ENCODE measurements around the gene DCC.

The DCC gene

GRCh38 chr18:53033128-53033527 is 693.1 kb downstream of the DCC start:
- Mint-ChIP-seq H3K36me3 (ENCODE audit: low read depth) (no peaks in the 10 kb centered on the region), H3K9me3 (no peaks in the 10 kb centered on the region), H3K27me3 (ENCODE audit: low read depth, poor library complexity) (no peaks in the 10 kb centered on the region), H3K27ac (no peak overlapping the region), H3K4me1 (no peaks in the 10 kb centered on the region), H3K4me3 (no peak overlapping the region)
- TF ChIP-seq CTCF (IDR thresholded peaks at IDR 0.05), result no peak
- no peak for DNase-seq

- H3K36me3 Mint-ChIP-seq (ENCODE audit: low read depth), result no peaks in the 10 kb centered on the region
- no peaks in the 10 kb centered on the region for H3K4me1 Mint-ChIP-seq
- no peak overlapping the region for H3K4me3 Mint-ChIP-seq
- no peak overlapping the region for H3K27ac Mint-ChIP-seq
- H3K9me3 Mint-ChIP-seq, result peaks cover 12% of the 10 kb centered on the region
- H3K27me3 Mint-ChIP-seq (ENCODE audit: low read depth, poor library complexity), result peaks cover 7% of the 10 kb centered on the region
- no peak for TF ChIP-seq CTCF (IDR thresholded peaks at IDR 0.05)
- DNase-seq, result no peak
These were observed 698.6 kb downstream of the DCC start for GRCh38 chr18:53038608-53039007.

DNA sequence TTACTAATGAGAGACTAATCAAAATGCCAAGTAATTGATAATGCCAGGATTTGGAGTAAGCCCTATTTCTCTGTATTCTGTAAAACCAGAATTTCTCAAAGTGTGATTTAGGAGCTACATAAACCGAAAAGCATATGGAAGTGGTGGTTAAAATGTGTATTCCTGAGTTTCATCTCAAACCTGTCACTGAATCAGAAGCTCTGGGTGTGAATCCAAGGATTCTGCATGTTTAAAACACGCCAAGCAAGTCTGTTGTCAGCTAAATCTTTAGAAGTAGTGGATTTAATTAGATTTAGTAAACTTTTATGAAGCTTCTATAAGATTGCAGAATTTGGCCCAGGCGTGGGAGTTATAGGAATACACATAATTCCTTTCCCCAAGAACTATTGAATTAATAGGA is 700.3 kb downstream of the DCC start:
- no peak for DNase-seq
- H3K36me3 Mint-ChIP-seq (ENCODE audit: low read depth), result no peaks in the 10 kb centered on the region
- peaks cover 7% of the 10 kb centered on the region for H3K27me3 Mint-ChIP-seq (ENCODE audit: low read depth, poor library complexity)
- no peaks in the 10 kb centered on the region for H3K4me1 Mint-ChIP-seq
- H3K27ac Mint-ChIP-seq, result no peak overlapping the region
- no peak overlapping the region for H3K4me3 Mint-ChIP-seq
- peaks cover 12% of the 10 kb centered on the region for H3K9me3 Mint-ChIP-seq
- TF ChIP-seq CTCF (IDR thresholded peaks at IDR 0.05), result no peak

GRCh38 chr18:53056064-53056463 is 716.1 kb downstream of the DCC start:
- H3K27ac Mint-ChIP-seq, result no peak overlapping the region
- no peaks in the 10 kb centered on the region for H3K4me1 Mint-ChIP-seq
- no peaks in the 10 kb centered on the region for H3K9me3 Mint-ChIP-seq
- no peak overlapping the region for H3K4me3 Mint-ChIP-seq
- no peaks in the 10 kb centered on the region for H3K27me3 Mint-ChIP-seq (ENCODE audit: low read depth, poor library complexity)
- no peak for DNase-seq
- H3K36me3 Mint-ChIP-seq (ENCODE audit: low read depth), result no peaks in the 10 kb centered on the region
- TF ChIP-seq CTCF (IDR thresholded peaks at IDR 0.05), result no peak

GRCh38 chr18:53070788-53071187 is 730.8 kb downstream of the DCC start:
- peak; percentile 11 for DNase-seq
- Mint-ChIP-seq H3K4me1 (peaks cover 12% of the 10 kb centered on the region), H3K27ac (peak overlapping the region; percentile 4), H3K27me3 (ENCODE audit: low read depth, poor library complexity) (peaks cover 7% of the 10 kb centered on the region), H3K36me3 (ENCODE audit: low read depth) (no peaks in the 10 kb centered on the region), H3K9me3 (no peaks in the 10 kb centered on the region), H3K4me3 (no peak overlapping the region)
- no peak for TF ChIP-seq CTCF (IDR thresholded peaks at IDR 0.05)

- Mint-ChIP-seq H3K4me3 (no peak overlapping the region), H3K27me3 (ENCODE audit: low read depth, poor library complexity) (no peaks in the 10 kb centered on the region), H3K9me3 (no peaks in the 10 kb centered on the region), H3K36me3 (ENCODE audit: low read depth) (no peaks in the 10 kb centered on the region), H3K4me1 (no peaks in the 10 kb centered on the region), H3K27ac (no peak overlapping the region)
- no peak for DNase-seq
- TF ChIP-seq CTCF (IDR thresholded peaks at IDR 0.05), result no peak
These were observed 740.7 kb downstream of the DCC start for GRCh38 chr18:53080687-53081086.

All from nephron progenitor cell (in vitro differentiated cells).